Esophagus muscularis mucosa (tissue), 4 donors: ENCODE results near the gene C16orf82. TPM values are rescaled to one million over a fixed set of nuclear protein-coding genes. Genes with fewer than 3 reads are reported as not detected.

Source experiments
- DNase-seq: peaks from one replicate; pipeline ENCODE4 v3.0.0-alpha.2; 2017; ENCODE audit errors: extremely low spot score
- H3K27ac ChIP-seq, 4 donors: fragments of 200-600 bp; sonication (generic); replicated peaks in 1 of 4; 1 replicate in 3 of 4; 2 replicates in 1 of 4; pipeline ENCODE4 v1.5.1; 2016 to 2019; ENCODE audit warnings: mild to moderate bottlenecking in 1 of 4
- H3K27me3 ChIP-seq, 4 donors: fragments of 200-600 bp; sonication (generic); one replicate each; pipeline versions ENCODE4 v1.5.1 to v1.6.0; 2016 to 2019
- H3K36me3 ChIP-seq, 4 donors: fragments of 200-600 bp; sonication (generic); one replicate each; pipeline ENCODE4 v1.5.1; 2016 to 2019
- H3K4me1 ChIP-seq, 4 donors: fragments of 200-600 bp; sonication (generic); one replicate each; pipeline ENCODE4 v1.5.1; 2016 to 2019
- H3K4me3 ChIP-seq, 4 donors: fragments of 200-600 bp; sonication (generic); 1 replicate in 2 of 4; 2 replicates in 2 of 4; pipeline ENCODE4 v1.5.1; 2016 to 2019; ENCODE audit warnings: mild to moderate bottlenecking in 4 of 4, moderate library complexity in 1 of 4
- H3K9me3 ChIP-seq, 4 donors: fragments of 200-600 bp; sonication (generic); 1 replicate in 3 of 4; 2 replicates in 1 of 4; pipeline ENCODE4 v1.5.1; 2016 to 2019
- CTCF ChIP-seq, 3 experiments: fragments of 200-600 bp in 2 of 3; fragments of 450-650 bp in 1 of 3; sonication (generic) in 2 of 3; IDR thresholded peaks; one replicate each; pipeline ENCODE4 v1.5.1; 2017 to 2019; ENCODE audit warnings: antibody characterized with exemption in 3 of 3, mild to moderate bottlenecking in 2 of 3, moderate library complexity in 1 of 3
- EP300 ChIP-seq: sonication (generic); formaldehyde crosslinking; IDR thresholded peaks from one replicate; pipeline ENCODE4 v1.6.1; 2017; ENCODE audit warnings: antibody characterized with exemption
- POLR2A ChIP-seq: fragments of 450-650 bp; IDR thresholded peaks from one replicate; pipeline ENCODE4 v1.6.1; 2017; ENCODE audit warnings: antibody characterized with exemption, moderate library complexity, mild to moderate bottlenecking, low read depth
- POLR2AphosphoS5 ChIP-seq, 2 donors: sonication (generic); formaldehyde crosslinking; IDR thresholded peaks; one replicate each; pipeline ENCODE4 v1.6.1; 2017; ENCODE audit warnings: antibody characterized with exemption in 2 of 2
- WGBS: methylation state at CpG from one replicate; pipeline ENCODE4 v1.1.5; 2018; 5-methylcytosine and 5-hydroxymethylcytosine counted together
- intact Hi-C: fragments of 100-400 bp; cut with DNase I; formaldehyde crosslinking; loops from one replicate; pipeline ENCODE4 v1.15.1; 2023
- total RNA-seq, 4 donors: library from RNA; depleted of rRNA; stranded (reverse); fragments of >200 nt; gene quantifications; one replicate each; pipeline versions ENCODE4 v1.1.0 to v1.2.1, GENCODE V29; 2016

Gene C16orf82
- total RNA-seq, 4 donors from 2014 or later: not detected

DNA sequence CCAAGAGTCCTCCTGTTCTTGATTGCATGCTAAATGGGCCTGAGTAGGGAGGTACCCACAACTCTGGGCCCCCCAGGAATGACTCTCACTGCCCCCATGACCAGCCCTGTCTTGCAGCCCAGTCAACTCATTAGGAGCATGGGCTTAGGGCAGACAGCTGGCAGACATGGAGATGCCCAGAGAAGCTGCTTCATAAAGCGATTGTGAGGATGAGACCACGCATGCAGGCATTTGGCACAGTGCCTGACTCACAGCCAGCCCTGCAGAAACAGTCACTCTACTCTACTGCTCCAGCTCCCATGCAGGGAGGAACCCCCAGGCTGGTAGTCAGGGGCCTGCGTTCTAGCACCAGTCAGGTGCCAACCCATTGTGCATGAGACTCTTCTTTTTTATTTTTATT is 8.4 kb upstream of the C16orf82 start:
- DNase-seq: no peak
- intact Hi-C loops: no loop called here
- no peak overlapping the region for H3K4me3 ChIP-seq
- no peaks in the 10 kb centered on the region for H3K36me3 ChIP-seq
- TF ChIP-seq EP300 (no peak), CTCF (IDR thresholded peaks at IDR 0.05) (no peak), POLR2A (no peak), POLR2AphosphoS5 (IDR thresholded peaks at IDR 0.05) (no peak)
- H3K27me3 ChIP-seq: peaks cover 0 to 19% (median 0%) of the 10 kb centered on the region in 4 donors
- H3K9me3 ChIP-seq: no peaks in the 10 kb centered on the region
- H3K27ac ChIP-seq: no peak overlapping the region
- H3K4me1 ChIP-seq: no peaks in the 10 kb centered on the region
- 75% methylated on average over 3 of the region's 3 CpGs for WGBS

- Histone ChIP-seq H3K9me3 (no peaks in the 10 kb centered on the region), H3K36me3 (no peaks in the 10 kb centered on the region), H3K4me1 (peaks cover 0 to 5% (median 0%) of the 10 kb centered on the region in 4 donors), H3K27me3 (peaks cover 0 to 52% (median 0%) of the 10 kb centered on the region in 4 donors), H3K4me3 (no peak overlapping the region), H3K27ac (no peak overlapping the region)
- intact Hi-C loops: no loop called here
- no peak for TF ChIP-seq POLR2A
- TF ChIP-seq CTCF (IDR thresholded peaks at IDR 0.05): no peak
- no peak for TF ChIP-seq EP300
- no peak for TF ChIP-seq POLR2AphosphoS5 (IDR thresholded peaks at IDR 0.05)
- no peak for DNase-seq
- 56% methylated on average over 6 of the region's 6 CpGs for WGBS
These were observed 4.0 kb downstream of the C16orf82 start for GRCh38 chr16:27070776-27071175.

DNA sequence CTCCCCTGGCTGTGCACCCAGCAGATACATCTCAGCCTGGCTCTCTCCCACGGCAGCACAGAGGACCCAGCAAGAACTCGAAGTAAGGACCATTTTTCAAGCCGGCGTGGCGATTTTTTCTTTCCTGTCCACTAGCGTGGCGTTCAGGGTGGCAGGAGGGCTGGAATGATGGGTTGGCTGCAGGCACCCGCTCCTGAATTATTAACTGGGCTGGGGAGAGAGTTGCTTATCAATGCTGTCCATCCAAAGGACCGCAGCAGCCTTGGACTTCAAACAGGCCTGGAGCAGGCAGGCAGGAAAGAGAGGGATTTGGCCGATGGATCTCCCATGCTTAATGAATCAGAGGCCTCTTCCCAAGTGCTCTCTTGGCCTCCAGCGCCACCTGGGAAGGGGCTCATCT is 7.0 kb downstream of the C16orf82 start:
- 84% methylated on average over 11 of the region's 11 CpGs for WGBS
- peaks cover 0 to 44% (median 0%) of the 10 kb centered on the region in 4 donors for H3K27me3 ChIP-seq
- no peak overlapping the region for H3K27ac ChIP-seq
- intact Hi-C loops: no loop called here
- no peaks in the 10 kb centered on the region for H3K4me1 ChIP-seq
- no peaks in the 10 kb centered on the region for H3K9me3 ChIP-seq
- TF ChIP-seq POLR2AphosphoS5 (IDR thresholded peaks at IDR 0.05): no peak
- no peak for TF ChIP-seq CTCF (IDR thresholded peaks at IDR 0.05)
- TF ChIP-seq EP300: no peak
- no peak for TF ChIP-seq POLR2A
- no peaks in the 10 kb centered on the region for H3K36me3 ChIP-seq
- no peak overlapping the region for H3K4me3 ChIP-seq
- DNase-seq: no peak

- DNase-seq: no peak
- Histone ChIP-seq H3K27me3 (peaks cover 0 to 61% (median 0%) of the 10 kb centered on the region in 4 donors), H3K4me3 (no peak overlapping the region), H3K9me3 (no peaks in the 10 kb centered on the region), H3K4me1 (no peaks in the 10 kb centered on the region), H3K27ac (no peak overlapping the region), H3K36me3 (no peaks in the 10 kb centered on the region)
- no peak for TF ChIP-seq CTCF (IDR thresholded peaks at IDR 0.05)
- no peak for TF ChIP-seq POLR2A
- TF ChIP-seq EP300: no peak
- no peak for TF ChIP-seq POLR2AphosphoS5 (IDR thresholded peaks at IDR 0.05)
- WGBS: 10% methylated on average over 4 of the region's 4 CpGs
- intact Hi-C loops: no loop called here
These were observed 14.2 kb downstream of the C16orf82 start for GRCh38 chr16:27080895-27081294.

- intact Hi-C loops: no loop called here
- 27% methylated on average over 10 of the region's 11 CpGs for WGBS
- DNase-seq: no peak
These were observed 17.1 kb downstream of the C16orf82 start for GRCh38 chr16:27083861-27084261.

More at GRCh38 chr16:27083861-27084261, 17.1 kb downstream of the C16orf82 start:
- Histone ChIP-seq H3K27ac (no peak overlapping the region), H3K27me3 (peaks cover 0 to 63% (median 0%) of the 10 kb centered on the region in 4 donors), H3K36me3 (no peaks in the 10 kb centered on the region), H3K9me3 (no peaks in the 10 kb centered on the region), H3K4me3 (no peak overlapping the region), H3K4me1 (no peaks in the 10 kb centered on the region)
- TF ChIP-seq CTCF (IDR thresholded peaks at IDR 0.05): no peak
- TF ChIP-seq POLR2AphosphoS5 (IDR thresholded peaks at IDR 0.05): no peak
- TF ChIP-seq EP300: no peak
- TF ChIP-seq POLR2A: no peak
